GM18870 (cell line): Measurements from ENCODE around the gene TRIM31.

ENCODE experiments used
- ATAC-seq: cut with Tn5 transposase; IDR thresholded peaks from one replicate; pipeline ENCODE4 v1.9.1; 2021; ENCODE audit warnings: moderate library complexity; ENCODE audit not compliant: unreplicated experiment

Gene TRIM31

GRCh38 chr6:30087876-30088275 is 25.0 kb downstream of the TRIM31 start:
- ATAC-seq = no peak

GRCh38 chr6:30077218-30077617 is 35.7 kb downstream of the TRIM31 start:
- ATAC-seq = no peak

GRCh38 chr6:30075790-30076732 is 36.8 kb downstream of the TRIM31 start:
- ATAC-seq = no peak

GRCh38 chr6:30075094-30075789 is 37.6 kb downstream of the TRIM31 start, which contains the start of gene RNF39:
RNF39 (minus strand) TSS chr6:30075769; CDS start chr6:30075585, 184 bp downstream.
- no peak for ATAC-seq

GRCh38 chr6:30074331-30075093 is 38.4 kb downstream of the TRIM31 start:
- no peak for ATAC-seq

- no peak for ATAC-seq
These were observed 39.2 kb downstream of the TRIM31 start for GRCh38 chr6:30073489-30074235.

GRCh38 chr6:30071858-30072257 is 41.0 kb downstream of the TRIM31 start:
- no peak for ATAC-seq

- ATAC-seq = no peak
These were observed 41.6 kb downstream of the TRIM31 start for GRCh38 chr6:30071081-30071818.

- no peak for ATAC-seq
These were observed 45.3 kb downstream of the TRIM31 start for GRCh38 chr6:30067460-30068139.

GRCh38 chr6:30066577-30067459 is 46.1 kb downstream of the TRIM31 start, which contains the start of gene PPP1R11:
PPP1R11 (plus strand) TSS chr6:30067198; CDS start chr6:30067411, 213 bp downstream.
- peak; percentile 88 for ATAC-seq

GRCh38 chr6:30066082-30066481 is 46.8 kb downstream of the TRIM31 start:
- no peak for ATAC-seq

- ATAC-seq = no peak
These were observed 49.6 kb downstream of the TRIM31 start for GRCh38 chr6:30063315-30063714.

GRCh38 chr6:30062471-30063178 is 50.3 kb downstream of the TRIM31 start:
- ATAC-seq = no peak

GRCh38 chr6:30061858-30062458 is 50.9 kb downstream of the TRIM31 start:
- ATAC-seq = no peak

- peak; percentile 79 for ATAC-seq
These were observed 51.6 kb downstream of the TRIM31 start, which contains the start of gene POLR1H for GRCh38 chr6:30061092-30061857. POLR1H (plus strand) TSS chr6:30061265; CDS start chr6:30061525, 260 bp downstream.

- ATAC-seq = no peak
These were observed 52.2 kb downstream of the TRIM31 start for GRCh38 chr6:30060606-30061091.
